GM18870 (cell line): ENCODE data around the gene SYNE2.

Source experiments
- ATAC-seq: cut with Tn5 transposase; IDR thresholded peaks from one replicate; pipeline ENCODE4 v1.9.1; 2021; ENCODE audit warnings: moderate library complexity; ENCODE audit not compliant: unreplicated experiment

SYNE2 gene

DNA sequence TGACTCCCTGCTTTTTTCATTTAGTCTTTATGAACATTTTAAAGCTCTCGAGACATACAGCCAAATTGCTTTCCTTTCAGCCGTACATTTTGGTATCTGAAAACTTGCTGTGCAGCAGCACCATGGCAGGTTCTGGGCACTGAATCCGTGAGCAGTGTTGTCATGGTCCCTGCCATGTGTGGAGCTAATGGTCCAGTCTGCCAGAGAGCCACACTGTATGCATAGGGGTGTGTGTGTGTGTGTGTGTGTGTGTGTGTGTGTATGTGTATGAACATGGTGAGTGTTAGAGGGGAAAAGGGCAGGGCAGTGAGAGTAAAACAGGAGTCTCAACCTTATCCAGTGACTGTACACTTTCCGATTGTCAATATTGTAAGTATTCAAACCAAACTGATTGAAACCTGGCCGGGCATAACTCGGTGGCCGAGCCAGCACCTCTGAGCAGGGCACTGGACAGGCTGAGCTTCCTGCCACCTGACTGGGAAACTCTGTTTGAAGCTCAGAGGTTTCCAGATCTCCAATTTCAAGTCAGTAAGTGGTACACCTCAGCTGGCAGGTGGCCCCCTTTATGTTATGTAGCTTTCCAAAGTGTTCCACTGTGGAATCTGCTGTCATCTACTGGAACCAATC is 331.4 kb downstream of the SYNE2 start:
- ATAC-seq: no peak

DNA sequence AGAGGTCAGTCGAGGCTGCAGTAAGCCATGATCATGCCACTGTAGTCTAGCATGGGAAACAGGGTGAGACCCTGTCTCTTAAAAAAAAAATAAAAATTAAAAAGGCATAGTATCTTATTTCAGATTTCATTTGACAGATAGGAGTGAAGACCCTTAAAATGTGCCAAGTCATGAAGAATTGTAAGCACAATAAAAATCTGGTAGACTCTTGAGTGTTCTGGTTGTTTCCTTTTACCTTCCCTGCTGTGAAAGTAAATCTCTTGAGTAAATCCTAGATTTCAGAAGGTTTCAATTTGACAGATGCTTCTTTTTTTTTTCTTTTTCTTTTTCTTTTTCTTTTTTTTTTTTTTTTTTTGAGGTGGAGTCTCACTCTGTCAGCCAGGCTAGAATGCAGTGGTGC is 332.4 kb downstream of the SYNE2 start:
- ATAC-seq: no peak

GRCh38 chr14:64186231-64187129 is 333.7 kb downstream of the SYNE2 start:
- ATAC-seq: no peak

DNA sequence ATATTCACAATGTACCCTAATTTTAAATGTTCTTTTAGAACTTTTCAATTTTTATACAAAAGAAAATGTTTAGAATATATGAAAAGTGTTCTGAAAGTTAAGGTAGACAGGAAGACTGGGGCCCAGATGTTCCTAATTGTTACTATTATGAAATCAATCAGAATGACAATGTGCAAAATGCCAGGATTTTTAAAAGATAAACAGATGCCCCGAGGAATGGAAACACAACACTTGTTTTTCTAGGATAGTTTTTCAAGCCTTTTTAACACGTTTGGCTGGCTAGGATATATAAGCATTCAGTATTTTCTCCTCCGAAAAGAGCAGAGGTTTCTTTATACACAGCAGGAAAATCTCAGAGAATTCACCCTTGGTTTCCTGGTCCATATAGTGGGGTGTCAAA is 334.5 kb downstream of the SYNE2 start:
- ATAC-seq: no peak

GRCh38 chr14:64190974-64191502 is 338.2 kb downstream of the SYNE2 start:
- ATAC-seq: no peak

- ATAC-seq: no peak
Measured at GRCh38 chr14:64191756-64192155, 339.0 kb downstream of the SYNE2 start.

DNA sequence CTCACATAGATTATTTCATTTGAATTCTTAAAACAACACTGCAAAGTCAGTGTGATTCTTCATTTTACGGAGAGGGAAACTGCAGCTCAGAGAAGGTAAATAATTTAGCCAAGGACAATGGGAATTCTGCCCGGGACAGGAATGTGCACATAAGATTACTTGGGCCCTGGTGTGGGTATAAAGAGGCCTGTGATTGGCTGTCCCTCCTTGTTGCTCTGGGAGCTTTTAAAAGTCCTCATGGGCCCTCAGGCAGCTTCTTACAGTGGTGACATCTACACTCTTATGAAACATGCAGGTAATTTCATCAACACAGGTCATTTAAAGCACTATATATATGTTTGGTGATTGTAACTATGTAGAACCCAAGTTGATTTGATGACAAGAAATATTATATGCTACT is 341.0 kb downstream of the SYNE2 start:
- ATAC-seq: no peak

DNA sequence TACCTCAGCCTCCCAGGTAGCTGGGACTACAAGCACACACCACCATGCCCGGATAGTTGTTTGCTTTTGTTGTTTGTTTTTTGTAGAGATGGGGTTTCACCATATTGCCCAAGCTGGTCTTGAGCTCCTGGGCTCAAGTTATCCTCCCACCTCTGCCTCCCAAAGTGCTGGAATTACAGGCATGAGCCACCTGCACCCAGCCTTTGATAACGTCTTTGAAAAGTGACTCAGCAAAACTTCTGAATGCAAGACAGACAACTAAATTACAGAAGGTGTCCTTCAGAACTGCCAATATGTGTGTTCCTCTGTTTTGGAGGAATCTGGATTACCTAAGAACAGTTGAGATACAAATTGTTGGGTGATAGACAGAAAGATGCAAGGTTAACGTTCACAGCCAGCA is 341.6 kb downstream of the SYNE2 start:
- no peak for ATAC-seq

DNA sequence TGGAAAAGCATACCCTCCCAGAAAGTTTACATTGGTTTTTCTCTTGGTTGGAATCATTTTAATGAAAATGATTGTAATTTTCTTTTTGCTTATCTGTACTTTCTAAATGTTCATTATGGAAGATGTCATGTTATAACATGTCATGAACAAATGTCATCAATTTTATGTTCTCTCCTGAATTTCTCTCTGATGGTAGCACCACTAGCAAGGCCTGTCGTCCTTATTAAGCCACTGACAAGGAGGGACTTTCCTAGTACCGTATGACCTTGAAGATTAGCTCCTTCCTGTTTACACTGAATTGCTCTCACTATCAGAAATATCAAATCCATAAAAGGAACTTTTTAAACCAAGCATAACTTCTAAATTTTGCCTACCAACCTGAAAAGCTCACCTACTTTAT is 342.4 kb downstream of the SYNE2 start:
- ATAC-seq: no peak

DNA sequence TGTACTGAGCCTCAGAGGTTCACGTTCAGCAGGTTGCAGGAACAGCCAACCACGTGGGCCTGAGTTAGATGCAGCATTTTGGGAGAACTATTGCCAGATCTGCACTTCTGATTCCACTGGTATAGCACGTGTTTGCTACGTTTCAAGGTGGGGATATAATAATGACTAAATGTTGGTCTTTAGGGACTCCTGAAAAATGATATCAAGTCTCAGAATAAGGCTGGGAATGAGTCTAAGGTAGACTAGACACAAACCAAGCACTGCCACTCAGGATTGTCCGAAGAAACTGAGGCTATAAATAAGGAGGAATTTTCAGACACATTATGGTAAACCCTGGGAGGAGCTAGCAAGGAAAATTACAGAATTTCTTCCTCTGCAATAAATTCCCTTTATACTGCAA is 343.3 kb downstream of the SYNE2 start:
- ATAC-seq: no peak

DNA sequence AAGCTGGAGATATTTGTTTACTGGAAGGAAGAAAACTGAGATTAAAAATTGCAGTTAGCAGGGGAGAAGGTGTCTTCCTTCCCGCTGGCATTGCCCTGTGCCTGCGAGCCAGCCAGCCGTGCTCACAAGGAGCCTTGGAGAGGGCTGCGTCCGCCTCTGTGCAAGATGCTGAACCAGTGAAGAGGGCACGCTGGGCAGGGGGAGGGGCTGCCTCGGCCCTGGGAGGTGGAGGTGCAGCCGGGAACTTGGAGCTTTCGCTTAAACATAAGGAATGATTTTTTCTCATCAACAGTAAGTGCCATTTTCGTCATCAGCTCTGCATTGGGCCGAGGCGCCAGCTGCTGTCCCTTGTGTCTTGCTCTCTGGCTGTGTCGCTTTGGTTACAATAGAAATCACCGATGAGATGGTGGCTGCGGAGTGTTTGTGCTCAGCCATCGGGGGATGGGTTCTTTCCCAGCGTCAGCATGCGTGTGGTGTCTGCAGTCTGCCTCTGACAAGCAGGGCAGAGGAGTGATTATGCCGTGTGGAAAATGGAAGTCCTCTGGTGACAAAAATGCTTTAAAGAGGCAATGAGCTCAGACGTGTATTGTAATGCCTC is 344.1 kb downstream of the SYNE2 start:
- ATAC-seq: no peak

GRCh38 chr14:64197996-64198395 is 345.2 kb downstream of the SYNE2 start:
- no peak for ATAC-seq

- ATAC-seq: no peak
Measured at GRCh38 chr14:64198486-64198885, 345.7 kb downstream of the SYNE2 start.

GRCh38 chr14:64200170-64200569 is 347.4 kb downstream of the SYNE2 start:
- no peak for ATAC-seq

- ATAC-seq: no peak
Measured at GRCh38 chr14:64201296-64201695, 348.5 kb downstream of the SYNE2 start.

DNA sequence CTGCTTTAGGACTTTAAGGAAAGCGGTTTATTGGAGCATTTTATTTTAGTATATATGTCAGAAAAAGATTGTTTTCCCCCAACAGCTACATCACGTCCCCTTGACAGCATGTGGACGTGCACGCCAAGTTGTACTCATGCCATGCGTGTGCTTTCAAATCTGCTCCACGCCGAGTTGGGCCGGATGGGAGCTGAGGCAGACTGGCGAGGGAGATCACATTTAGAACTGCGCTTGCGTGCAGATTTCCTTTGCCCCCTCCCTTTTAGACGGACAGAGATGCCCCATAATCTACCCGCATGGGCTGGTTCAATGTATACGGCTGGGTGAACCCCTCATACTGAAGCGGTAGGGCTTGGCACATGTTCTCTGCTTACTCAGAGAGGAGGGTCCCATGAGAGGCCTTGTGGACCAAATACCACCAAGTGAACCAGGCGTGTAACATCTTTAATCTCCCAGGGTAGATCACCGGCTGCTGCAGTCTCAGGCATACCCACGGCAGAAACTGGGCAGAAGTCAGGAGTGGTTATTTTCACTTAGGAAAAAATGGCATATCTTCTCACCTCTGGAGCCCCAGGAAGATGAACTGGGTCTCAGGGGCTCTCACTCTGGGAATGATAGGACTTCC is 349.2 kb downstream of the SYNE2 start:
- ATAC-seq: no peak

GRCh38 chr14:64202716-64203115 is 349.9 kb downstream of the SYNE2 start:
- no peak for ATAC-seq

- no peak for ATAC-seq
Measured at GRCh38 chr14:64203366-64204006, 350.7 kb downstream of the SYNE2 start.

DNA sequence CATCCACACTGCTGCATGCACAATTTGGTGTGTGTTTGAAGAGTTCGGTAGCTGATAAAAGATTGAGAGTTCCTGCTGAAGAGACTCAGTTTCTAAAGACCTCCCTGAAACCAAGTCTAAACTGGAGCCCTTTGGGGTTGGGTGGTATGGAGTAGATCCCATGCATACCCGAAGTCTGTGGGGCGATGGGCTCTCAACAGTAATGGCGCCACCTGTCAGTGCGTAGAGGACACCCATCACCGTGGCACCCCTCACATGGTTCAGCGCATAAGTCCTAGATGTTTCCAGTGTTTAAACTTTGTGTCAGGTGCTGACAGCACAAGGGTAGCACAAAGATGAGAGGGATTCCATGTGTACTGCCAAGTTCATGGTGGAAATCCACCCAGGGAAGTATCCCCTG is 355.5 kb downstream of the SYNE2 start:
- no peak for ATAC-seq

DNA sequence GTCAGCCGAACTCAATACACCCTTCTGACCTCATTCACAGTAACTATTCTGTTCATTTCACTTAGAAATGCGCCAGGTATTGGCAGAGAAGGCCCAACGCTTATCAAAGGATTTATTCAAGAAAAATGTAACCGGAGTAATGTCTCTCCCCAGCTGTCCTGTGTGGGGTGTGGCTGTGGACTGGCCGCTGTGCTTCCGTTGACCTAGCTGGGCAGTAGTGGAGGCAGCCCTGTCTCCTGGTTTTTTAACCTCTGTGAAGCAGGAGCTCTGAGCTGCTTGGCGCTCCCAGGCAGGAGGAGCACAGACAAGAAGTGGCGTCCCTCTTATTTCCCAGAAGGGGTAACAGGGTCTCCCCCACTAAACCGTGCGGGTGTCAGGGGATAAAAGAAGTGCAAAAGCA is 356.2 kb downstream of the SYNE2 start:
- ATAC-seq: no peak
